HepG2 (cell line): Measurements from ENCODE around the gene SHLD1. TPM values are rescaled to one million over a fixed set of nuclear protein-coding genes. Genes with fewer than 3 reads are reported as not detected.
A peak's percentile ranks its signal among the peaks of the same experiment; 100 is the strongest.

Source experiments
- ARHGAP35 ChIP-seq: sonication (generic); formaldehyde crosslinking; IDR thresholded peaks from 2 replicates; pipeline ENCODE4 v1.9.0; 2022; ENCODE audit warnings: mild to moderate bottlenecking, inconsistent platforms, moderate library complexity, missing genetic modification reagents, borderline replicate concordance
- DNMT3B ChIP-seq: conservative IDR thresholded peaks from 2 replicates; pipeline ENCODE4 v1.6.1; 2016; ENCODE audit warnings: missing biosample characterization, control low read depth
- FOXC1 ChIP-seq: sonication (generic); formaldehyde crosslinking; IDR thresholded peaks from 2 replicates; pipeline ENCODE4 v1.8.0; 2022; ENCODE audit warnings: mild to moderate bottlenecking, missing genetic modification reagents, borderline replicate concordance
- GFI1 ChIP-seq: sonication (generic); formaldehyde crosslinking; IDR thresholded peaks from 2 replicates; pipeline ENCODE4 v1.5.0; 2020; ENCODE audit warnings: missing genetic modification reagents, mild to moderate bottlenecking, borderline replicate concordance
- HBP1 ChIP-seq: IDR thresholded peaks from 2 replicates; pipeline ENCODE4 v1.6.1; 2016; ENCODE audit warnings: low read depth, control low read depth
- KDM1A ChIP-seq: IDR thresholded peaks from 2 replicates; pipeline ENCODE4 v1.6.1; 2016; ENCODE audit warnings: missing compliant biosample characterization
- NKX3-1 ChIP-seq: sonication (generic); formaldehyde crosslinking; IDR thresholded peaks from 2 replicates; pipeline ENCODE4 v1.5.0; 2020; ENCODE audit warnings: missing genetic modification reagents
- PHF5A ChIP-seq: IDR thresholded peaks from one replicate; pipeline ENCODE4 v1.6.1; 2018; ENCODE audit warnings: low read depth, missing genetic modification reagents; ENCODE audit not compliant: unreplicated experiment
- POLR2AphosphoS2 ChIP-seq: IDR thresholded peaks from 2 replicates; pipeline ENCODE4 v1.6.1; 2011; ENCODE audit warnings: low read depth, low read length, improper control_type of control experiment
- SKI ChIP-seq: fragments of 450-650 bp; IDR thresholded peaks from one replicate; pipeline ENCODE4 v1.6.1; 2018; ENCODE audit warnings: mild to moderate bottlenecking; ENCODE audit not compliant: partially characterized antibody
- TCF12 ChIP-seq, 2 experiments: fragments of 450-650 bp in 1 of 2; sonication (generic) in 1 of 2; formaldehyde crosslinking in 1 of 2; IDR thresholded peaks; 2 replicates each; pipeline versions ENCODE4 v1.6.1 to v1.8.0; 2017 to 2022; ENCODE audit warnings: antibody characterized with exemption in 1 of 2, mild to moderate bottlenecking in 1 of 2, missing genetic modification reagents in 1 of 2, moderate library complexity in 1 of 2
- ZBTB43 ChIP-seq: sonication (generic); formaldehyde crosslinking; conservative IDR thresholded peaks from 2 replicates; pipeline ENCODE4 v1.4.0; 2020; ENCODE audit warnings: missing genetic modification reagents
- ZFP1 ChIP-seq: IDR thresholded peaks from 2 replicates; pipeline ENCODE4 v1.6.1; 2016
- ZFP90 ChIP-seq: sonication (generic); formaldehyde crosslinking; IDR thresholded peaks from 2 replicates; pipeline ENCODE4 v1.8.0; 2022; ENCODE audit warnings: missing genetic modification reagents, mild to moderate bottlenecking, inconsistent platforms, borderline replicate concordance
- ZFY ChIP-seq: sonication (generic); formaldehyde crosslinking; IDR thresholded peaks from 2 replicates; pipeline ENCODE4 v1.4.0; 2020; ENCODE audit warnings: missing genetic modification reagents
- ZNF333 ChIP-seq: sonication (generic); formaldehyde crosslinking; IDR thresholded peaks from 2 replicates; pipeline ENCODE4 v1.4.0; 2020; ENCODE audit warnings: mild to moderate bottlenecking, missing genetic modification reagents, borderline replicate concordance
- ZSCAN22 ChIP-seq: sonication (generic); formaldehyde crosslinking; IDR thresholded peaks from 2 replicates; pipeline ENCODE4 v1.4.0; 2020; ENCODE audit warnings: mild to moderate bottlenecking, missing genetic modification reagents
- polyA plus RNA-seq, 8 experiments: library from polyadenylated mRNA; depleted of rRNA in 3 of 8; stranded (reverse) in 7 of 8; unstranded in 1 of 8; fragments of >200 nt; fragmentation: Illumina TruSeq in 4 of 8; extraction: Trizol in 4 of 8; gene quantifications; 2 replicates each; pipeline versions ENCODE4 v1.2.1 to v1.2.3, GENCODE V29; 2011 to 2016; ENCODE audit warnings: low read depth in 4 of 8, missing spikeins in 1 of 8, mixed read lengths in 1 of 8; ENCODE audit not compliant: insufficient read depth in 1 of 8
- total RNA-seq, 5 experiments: library from RNA; depleted of rRNA; stranded (reverse); fragments of >200 nt; fragmentation: Illumina TruSeq; extraction: Trizol; gene quantifications; 2 replicates each; pipeline ENCODE4 v1.2.3, GENCODE V29; 2016; ENCODE audit warnings: low read depth in 1 of 5
- TF ChIP-seq, protein P1 (sequence below): sonication (generic); formaldehyde crosslinking; IDR thresholded peaks from 2 replicates; pipeline ENCODE4 v1.4.0; 2020; ENCODE audit warnings: missing genetic modification reagents, mild to moderate bottlenecking, borderline replicate concordance
- TF ChIP-seq, protein P2 (sequence below): sonication (generic); formaldehyde crosslinking; IDR thresholded peaks from 2 replicates; pipeline ENCODE4 v1.8.1; 2023; ENCODE audit warnings: mild to moderate bottlenecking, missing genetic modification reagents
- TF ChIP-seq, protein P3 (sequence below): sonication (generic); formaldehyde crosslinking; IDR thresholded peaks from 2 replicates; pipeline ENCODE4 v1.8.0; 2022; ENCODE audit warnings: missing genetic modification reagents, mild to moderate bottlenecking, inconsistent platforms, borderline replicate concordance

SHLD1 gene
- total and polyA plus RNA-seq, 2 of the 13 experiments (the other 11 are each of a cell fraction or from before 2014, with no cell fraction given), result 8.9 to 10.0 TPM

- TF ChIP-seq SKI (peak; percentile 65), GFI1 (0 out of 2 replicates have a peak, but pooled peaks have one; percentile 21), NKX3-1 (CRISPR knock-in tag) (peak; percentile 71), PHF5A (CRISPR knock-in tag) (peak; percentile 30), ZFY (CRISPR knock-in tag) (peak; percentile 54; the same call in 1 of the 2 replicates), POLR2AphosphoS2 (no peak), DNMT3B (CRISPR knock-in tag) (no peak), ZBTB43 (CRISPR knock-in tag) (peak; percentile 58; the same call in 1 of the 2 replicates), FOXC1 (CRISPR knock-in tag) (no peak; the same call in 1 of the 2 replicates), KDM1A (CRISPR knock-in tag) (0 out of 2 replicates have a peak, but pooled peaks have one; percentile 36), ZNF333 (no peak), ZFP90 (CRISPR knock-in tag) (peak; percentile 63; the same call in 1 of the 2 replicates), TCF12 (IDR thresholded peaks at IDR 0.05) (no peak), TCF12 (CRISPR knock-in tag; IDR thresholded peaks at IDR 0.05) (no peak), ZSCAN22 (CRISPR knock-in tag) (0 out of 2 replicates have a peak, but pooled peaks have one; percentile 50), ZFP1 (CRISPR knock-in tag) (peak; percentile 83; the same call in 1 of the 2 replicates), ARHGAP35 (CRISPR knock-in tag) (peak; percentile 25), HBP1 (peak; percentile 61; the same call in 1 of the 2 replicates)
- TF ChIP-seq, protein P1, sequence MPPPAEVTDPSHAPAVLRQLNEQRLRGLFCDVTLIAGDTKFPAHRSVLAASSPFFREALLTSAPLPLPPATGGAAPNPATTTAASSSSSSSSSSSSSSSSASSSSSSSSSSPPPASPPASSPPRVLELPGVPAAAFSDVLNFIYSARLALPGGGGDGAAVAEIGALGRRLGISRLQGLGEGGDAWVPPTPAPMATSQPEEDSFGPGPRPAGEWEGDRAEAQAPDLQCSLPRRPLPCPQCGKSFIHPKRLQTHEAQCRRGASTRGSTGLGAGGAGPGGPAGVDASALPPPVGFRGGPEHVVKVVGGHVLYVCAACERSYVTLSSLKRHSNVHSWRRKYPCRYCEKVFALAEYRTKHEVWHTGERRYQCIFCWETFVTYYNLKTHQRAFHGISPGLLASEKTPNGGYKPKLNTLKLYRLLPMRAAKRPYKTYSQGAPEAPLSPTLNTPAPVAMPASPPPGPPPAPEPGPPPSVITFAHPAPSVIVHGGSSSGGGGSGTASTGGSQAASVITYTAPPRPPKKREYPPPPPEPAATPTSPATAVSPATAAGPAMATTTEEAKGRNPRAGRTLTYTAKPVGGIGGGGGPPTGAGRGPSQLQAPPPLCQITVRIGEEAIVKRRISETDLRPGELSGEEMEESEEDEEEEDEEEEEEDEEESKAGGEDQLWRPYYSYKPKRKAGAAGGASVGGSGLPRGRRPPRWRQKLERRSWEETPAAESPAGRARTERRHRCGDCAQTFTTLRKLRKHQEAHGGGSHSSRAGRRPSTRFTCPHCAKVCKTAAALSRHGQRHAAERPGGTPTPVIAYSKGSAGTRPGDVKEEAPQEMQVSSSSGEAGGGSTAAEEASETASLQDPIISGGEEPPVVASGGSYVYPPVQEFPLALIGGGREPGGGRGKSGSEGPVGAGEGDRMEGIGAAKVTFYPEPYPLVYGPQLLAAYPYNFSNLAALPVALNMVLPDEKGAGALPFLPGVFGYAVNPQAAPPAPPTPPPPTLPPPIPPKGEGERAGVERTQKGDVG, result peak; percentile 72; the same call in 1 of the 2 replicates
- TF ChIP-seq, protein P2, sequence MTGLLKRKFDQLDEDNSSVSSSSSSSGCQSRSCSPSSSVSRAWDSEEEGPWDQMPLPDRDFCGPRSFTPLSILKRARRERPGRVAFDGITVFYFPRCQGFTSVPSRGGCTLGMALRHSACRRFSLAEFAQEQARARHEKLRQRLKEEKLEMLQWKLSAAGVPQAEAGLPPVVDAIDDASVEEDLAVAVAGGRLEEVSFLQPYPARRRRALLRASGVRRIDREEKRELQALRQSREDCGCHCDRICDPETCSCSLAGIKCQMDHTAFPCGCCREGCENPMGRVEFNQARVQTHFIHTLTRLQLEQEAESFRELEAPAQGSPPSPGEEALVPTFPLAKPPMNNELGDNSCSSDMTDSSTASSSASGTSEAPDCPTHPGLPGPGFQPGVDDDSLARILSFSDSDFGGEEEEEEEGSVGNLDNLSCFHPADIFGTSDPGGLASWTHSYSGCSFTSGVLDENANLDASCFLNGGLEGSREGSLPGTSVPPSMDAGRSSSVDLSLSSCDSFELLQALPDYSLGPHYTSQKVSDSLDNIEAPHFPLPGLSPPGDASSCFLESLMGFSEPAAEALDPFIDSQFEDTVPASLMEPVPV (CRISPR knock-in tag), result no peak
- TF ChIP-seq, protein P3, sequence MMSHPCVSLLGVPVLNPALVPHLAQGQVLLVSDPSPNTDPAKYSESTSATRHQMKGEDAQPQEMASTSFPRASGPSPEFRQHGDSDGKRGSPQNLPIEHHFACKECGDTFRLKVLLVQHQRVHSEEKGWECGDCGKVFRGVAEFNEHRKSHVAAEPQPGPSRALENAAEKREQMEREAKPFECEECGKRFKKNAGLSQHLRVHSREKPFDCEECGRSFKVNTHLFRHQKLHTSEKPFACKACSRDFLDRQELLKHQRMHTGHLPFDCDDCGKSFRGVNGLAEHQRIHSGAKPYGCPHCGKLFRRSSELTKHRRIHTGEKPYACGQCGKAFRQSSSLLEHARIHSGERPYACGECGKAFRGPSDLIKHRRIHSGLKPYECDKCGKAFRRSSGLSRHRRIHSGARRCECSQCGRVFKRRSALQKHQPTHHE (CRISPR knock-in tag), result no peak
Observed at GRCh38 chr20:5821627-5822215, 71.5 kb downstream of the SHLD1 start (continued).
